NCI-H69 (cell line): ENCODE measurements around the gene TAF4.

Experiments used
- DNase-seq: peaks from one replicate; lab custom pipeline; 2025; lab: John Stamatoyannopoulos, UW

TAF4 gene

DNA sequence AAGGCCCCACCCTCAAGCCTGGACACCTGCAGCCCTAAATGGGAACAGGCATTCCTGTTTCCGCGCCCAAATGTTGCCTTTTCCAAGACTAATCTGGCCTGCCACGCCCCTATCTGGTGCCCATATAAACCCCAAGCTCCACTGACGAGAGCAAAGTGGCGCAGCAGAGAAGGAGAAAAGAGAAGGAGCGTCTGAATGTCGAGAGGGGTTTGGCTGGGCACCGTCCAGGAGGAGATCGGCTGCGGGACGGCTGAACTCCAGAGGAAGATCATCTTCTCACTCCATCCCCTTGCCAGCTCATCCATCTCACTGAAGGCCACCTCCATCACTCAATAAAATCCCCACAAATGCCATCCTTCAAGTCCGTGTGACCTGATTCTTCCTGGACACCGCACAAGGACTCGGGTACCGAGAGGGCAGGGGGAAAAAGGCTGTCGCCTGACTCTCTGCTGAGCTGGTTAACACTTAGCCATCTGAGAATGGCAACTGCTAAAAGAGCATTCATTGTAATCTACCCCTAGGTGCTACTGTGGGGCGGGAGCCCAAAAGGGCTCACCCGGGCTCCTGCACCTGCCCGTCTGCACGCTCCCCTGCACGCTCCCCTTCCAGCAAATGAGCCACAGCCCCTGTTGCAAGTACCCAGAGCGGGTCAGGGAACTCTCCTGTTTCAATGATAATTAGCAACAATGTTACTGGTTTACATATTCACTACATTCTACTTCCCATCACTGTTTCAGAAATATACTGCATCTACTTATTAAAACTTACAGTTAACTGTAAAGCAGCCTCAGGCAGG is 23.5 kb downstream of the TAF4 start:
- DNase-seq = no peak

DNA sequence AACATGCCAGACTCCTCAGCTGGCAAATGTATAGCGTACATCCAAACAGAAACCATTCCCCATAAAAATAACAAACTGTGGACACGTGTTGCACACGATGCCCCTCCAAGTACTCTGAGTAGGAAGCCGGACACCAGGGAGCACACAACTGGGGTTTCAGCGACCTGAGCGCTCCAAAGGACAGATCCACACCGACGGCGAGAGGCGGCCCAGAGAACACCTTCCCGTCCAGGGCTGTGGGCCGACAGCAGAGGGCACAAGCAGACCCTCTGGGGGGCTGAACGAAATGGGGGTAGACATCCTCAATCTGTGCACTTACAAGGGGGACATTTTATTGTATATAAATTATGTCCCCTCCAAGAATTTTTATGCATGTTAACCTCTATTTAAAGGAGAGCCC is 24.7 kb downstream of the TAF4 start:
- no peak for DNase-seq

DNA sequence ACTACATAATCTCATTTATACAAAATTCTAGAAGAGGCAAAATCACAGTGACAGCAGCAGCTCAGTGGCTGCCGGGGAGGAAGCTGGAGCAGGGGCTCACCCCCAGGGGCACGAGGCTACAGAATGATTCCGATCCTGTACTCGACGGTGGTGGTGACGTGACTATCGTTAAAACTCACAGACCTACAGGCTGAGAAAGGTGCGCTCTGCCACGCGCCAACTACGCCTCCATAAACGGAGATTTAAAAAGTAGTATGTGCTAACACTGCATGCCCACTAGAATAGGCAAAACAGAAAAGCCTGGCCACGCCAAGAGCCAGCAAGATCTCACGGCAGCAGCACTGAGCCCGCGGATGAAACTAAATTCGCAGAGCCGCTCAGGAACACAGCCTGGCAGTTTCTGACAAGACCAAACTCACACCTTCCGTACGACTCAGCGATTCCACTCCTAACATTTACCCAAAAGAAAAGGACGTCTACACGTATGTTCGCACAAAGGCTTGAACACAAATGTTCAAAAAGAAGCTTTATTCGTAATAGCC is 25.2 kb downstream of the TAF4 start:
- no peak for DNase-seq

DNA sequence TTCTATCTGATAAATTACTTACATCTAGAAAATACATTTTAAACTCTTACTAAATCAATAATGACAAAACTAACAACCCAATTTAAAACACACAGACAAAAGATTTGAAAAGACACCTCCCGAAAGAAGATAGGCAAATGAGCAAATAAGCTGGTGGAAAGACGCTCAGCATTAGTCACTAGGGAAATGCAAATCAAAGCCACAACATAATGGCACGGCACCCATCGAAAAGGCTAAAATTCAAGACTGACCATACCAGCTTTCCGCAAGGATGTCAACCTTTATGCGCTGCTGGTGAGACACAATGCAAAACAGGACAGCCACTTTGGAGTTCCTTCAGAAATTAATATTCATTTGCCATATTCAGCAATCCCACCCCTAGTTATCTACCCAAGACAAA is 25.9 kb downstream of the TAF4 start:
- DNase-seq = no peak

DNA sequence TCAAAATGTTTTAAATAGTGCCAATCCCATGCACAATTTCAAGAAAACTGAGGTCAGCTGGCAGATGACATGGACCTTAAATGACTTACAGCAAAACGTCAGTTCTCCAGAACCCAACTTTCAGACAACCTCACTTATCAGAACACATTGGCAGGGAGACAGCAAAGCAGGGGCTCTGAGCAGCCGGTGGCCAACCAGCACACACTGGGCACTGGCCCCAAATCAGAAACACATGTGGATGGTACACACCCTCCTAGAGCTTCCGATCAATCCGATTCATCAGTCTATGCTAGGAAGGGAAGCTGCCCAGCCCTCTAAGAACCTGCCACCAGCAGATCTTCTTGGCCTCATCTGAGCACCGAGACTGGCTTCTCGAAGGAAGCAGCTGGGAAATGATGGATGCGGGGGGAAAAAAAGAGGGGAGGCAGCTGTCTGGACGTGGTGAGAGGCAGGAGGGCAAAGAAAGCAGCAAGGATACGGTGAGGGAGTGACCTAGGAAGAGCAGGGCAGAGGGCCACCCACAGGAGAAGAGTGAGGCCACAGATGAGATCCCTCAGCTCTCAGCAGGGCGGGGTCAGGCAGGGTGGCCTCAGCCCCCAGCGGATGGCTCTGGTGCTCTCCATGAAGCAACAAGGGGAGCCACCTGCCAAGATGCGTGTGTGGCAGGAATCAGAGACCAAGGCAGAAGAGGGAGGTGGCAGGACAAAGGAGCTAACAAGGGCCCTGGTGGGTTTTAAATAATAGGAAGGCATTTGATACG is 32.9 kb downstream of the TAF4 start:
- no peak for DNase-seq

DNA sequence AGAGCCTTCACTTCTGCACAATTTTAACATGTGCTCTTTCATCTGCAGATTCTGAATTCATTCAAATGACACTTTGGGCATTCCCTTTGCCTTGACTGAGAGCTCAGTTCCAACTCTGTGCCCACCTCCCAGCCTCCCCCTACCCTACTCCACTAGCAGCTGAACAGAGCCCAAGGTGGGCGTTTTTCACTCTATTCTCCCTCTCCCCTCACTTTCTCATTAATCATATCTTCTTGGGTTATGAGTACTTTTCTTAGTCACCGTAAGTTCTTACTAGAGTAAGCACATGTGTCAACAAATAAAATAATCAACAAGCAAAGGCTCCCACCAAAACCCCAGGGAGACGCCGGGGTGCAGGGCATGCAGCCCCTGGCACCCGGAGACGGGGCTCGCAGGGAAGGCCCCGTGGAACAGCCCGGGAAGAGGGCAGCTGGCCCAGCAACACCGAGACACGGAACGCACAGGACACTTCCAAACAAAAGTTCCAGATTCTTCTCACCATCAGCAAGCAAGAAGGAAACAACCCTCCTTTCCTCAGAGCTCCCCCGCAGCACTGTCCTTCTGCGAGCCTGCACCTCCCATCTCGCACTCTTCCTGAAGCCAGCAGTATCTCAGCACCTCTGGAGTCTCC is 34.1 kb downstream of the TAF4 start:
- DNase-seq = no peak

DNA sequence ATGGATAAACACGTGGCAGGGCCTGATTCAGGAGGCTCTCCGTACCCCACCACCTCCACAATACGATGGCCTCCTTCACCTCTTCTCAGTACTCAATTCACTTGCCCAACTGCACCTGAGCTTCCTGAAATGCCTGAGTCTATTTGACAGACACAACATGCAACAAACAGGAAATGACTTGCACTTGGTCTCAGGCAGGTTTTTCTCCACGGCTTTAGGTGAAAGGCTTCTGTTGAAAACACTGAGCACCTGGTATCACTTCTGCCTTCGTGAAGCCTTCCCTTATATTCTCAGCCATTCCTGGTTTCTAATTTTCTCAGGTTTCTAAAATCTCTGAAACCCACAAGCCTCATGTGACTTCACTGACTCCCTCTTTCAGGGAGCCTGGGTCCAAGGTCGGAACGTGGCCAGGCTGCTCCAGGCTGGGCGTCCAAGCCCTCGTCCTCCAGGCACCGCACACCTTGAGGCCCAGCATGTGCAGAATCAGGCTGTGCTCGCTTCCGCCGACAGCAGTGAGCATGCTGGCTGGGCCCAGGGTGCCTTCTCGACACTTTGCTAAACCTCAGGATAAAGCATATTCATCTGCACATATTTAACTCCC is 34.7 kb downstream of the TAF4 start:
- no peak for DNase-seq

DNA sequence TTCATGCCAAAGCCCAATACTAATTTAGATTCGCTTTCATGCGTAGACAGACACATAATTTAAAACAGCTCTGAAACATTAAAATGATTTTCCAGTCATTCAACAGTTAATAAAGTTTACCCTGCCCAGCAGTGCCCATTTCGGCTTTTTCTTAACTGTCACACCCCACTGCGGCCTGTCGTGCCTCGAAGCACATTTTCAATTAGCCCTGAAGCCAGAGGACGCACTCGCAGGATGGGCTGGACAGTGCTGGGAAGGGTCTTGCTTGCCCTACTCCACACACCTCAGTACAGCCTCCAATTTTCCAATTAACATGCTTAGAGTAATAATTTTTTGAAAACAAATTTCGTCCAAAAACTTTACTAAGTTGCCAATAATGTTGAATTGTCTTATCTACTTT is 35.3 kb downstream of the TAF4 start:
- DNase-seq = no peak

DNA sequence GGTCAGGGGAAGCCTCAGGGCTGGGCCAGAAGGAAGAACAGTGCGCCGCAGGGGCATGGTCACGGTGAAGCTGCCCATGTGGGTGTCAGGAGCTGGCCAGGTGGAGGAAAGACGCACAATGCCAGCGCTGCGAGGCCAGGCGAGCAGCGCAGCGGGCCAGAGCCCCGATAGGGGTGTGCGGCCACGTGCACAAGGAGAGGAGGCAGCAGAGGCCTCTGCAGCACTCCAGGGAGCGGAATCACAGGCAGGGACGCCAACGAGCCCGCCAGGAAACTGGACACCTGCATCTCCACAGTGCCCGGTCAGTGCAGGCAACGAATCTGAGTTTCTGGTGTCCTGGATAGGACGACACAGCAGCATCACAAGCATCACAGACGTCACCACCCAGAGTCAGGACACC is 35.7 kb downstream of the TAF4 start:
- no peak for DNase-seq

DNA sequence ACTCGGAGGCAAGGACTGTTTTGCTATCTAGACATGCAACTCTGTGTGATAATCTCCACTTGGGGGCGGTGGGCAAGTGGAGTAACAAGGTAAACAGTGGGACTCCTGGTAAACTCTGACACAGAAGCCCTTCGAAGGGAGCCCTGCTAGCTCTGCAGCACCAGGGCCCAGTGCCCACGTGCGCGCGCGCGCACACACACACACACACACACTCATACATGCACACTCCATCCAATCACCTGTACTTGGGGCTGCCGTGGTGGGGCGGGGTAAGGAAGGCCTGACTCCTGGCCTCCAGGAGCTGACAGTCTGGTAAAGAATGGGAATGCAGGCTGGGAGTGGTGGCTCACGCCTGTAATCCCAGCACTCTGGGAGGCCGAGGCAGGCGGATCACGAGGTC is 36.4 kb downstream of the TAF4 start:
- no peak for DNase-seq

DNA sequence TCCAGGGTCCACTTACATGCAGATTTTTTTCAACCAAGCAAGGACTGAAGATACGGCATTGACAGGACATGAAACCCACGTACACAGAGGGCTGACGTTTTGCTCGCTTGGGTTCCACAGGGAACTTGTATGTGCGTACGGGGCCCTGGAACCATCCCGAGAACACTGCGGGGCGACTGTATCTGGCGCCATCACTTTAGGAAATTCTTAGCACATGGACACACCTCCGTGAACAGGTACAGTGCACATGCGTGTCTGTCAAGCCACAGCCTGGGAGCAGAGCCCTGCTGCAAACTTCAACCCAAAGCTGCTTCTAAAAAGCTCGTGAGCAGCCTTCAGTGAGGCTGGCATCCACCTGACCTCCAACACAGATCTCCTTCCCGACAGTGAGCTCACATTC is 37.3 kb downstream of the TAF4 start:
- no peak for DNase-seq

DNA sequence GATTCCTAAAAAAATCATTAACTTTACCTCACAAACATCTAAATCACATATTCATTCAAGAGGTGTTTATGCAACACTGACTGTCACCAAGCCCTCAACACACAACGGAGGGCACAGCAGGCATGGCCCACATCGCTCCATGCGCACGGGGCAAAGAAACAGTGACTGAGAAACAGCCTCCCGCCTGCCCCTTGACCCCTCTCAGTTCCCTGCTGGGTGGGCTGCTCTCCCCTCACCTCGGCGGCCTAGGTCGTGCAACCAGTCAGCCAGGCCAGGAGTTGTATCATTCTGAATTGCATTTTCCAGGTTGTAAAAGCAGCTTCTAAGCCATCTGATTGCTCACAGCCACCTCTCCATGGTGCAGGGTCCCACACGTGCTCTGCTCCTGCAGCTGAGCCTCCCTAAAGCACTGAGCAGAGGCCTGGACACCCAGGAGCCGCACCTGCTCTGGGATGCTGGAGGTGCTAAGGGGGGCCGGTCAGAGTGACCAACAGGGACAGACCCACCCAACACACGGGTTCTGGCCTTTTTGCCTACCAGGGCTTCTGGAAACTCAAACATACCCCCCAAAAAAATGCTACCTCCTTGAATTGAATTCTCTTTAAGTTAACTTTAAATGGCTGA is 37.9 kb downstream of the TAF4 start:
- DNase-seq = no peak

DNA sequence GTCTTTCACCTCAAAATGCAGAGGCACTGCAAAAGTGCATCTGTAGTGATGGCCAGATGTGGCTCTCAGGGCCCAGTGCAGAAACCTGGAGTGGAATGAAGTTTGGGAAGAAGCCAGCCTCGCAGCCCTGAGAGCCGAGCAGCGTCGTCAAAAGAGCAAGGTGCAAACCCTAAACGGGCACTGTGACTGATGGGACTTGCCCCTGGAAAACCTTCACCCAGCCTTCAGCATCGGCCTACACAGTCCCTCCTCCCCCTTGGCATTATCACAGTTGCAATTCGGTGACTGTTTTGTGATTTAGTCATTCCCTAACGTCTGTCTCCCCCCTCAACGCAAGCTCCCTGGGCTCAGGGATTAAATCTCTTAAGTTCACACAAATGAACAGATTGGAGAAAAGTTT is 38.6 kb downstream of the TAF4 start:
- DNase-seq = no peak

DNA sequence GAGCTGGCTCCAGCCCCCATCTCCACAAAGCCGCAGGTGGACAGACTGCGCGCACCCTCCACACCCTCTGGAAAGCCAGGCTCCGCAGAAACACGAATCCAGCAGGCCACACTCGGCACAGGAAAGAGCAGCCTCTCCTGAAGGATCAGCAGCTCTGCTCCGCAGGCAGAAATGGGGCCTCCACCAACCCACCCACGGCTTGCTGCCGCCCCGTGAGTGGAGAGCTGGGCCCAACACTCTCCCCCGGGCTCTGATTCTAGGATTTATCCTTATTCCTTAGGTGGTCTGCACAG is 39.2 kb downstream of the TAF4 start:
- no peak for DNase-seq

DNA sequence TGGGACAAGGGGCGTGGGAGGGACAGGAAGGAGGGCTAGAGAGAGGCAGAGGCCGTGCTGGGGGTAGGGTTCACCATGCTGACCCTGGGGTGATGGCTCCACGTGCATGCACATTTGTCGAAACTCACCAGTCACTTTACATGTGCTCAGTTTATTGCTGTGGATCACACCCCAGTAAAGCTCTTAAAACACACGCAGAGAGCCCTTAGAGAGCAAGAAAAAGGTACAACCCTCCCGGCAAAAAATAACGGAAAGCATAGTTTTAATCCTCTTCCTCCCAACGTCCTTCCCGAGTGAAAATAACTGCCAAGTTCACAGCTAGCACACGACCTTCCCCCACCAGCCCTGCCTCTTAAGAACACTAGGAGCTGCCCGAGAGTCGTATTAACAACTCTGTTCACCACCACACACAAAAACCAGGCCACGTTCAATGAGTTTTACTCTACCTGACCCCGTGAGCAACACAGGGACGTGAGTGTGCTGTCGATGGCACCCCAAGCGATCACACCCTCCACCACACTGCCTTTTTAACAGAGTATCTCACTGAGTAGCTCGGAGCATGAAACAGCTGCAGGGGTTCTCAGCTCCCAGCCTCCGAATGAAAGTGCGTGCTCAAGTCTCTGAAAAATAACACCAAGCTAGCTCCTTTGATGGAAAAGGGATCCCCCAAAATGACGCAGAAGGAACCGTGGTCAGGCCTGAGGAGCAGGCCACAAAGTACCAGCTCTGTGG is 39.7 kb downstream of the TAF4 start:
- DNase-seq = no peak

DNA sequence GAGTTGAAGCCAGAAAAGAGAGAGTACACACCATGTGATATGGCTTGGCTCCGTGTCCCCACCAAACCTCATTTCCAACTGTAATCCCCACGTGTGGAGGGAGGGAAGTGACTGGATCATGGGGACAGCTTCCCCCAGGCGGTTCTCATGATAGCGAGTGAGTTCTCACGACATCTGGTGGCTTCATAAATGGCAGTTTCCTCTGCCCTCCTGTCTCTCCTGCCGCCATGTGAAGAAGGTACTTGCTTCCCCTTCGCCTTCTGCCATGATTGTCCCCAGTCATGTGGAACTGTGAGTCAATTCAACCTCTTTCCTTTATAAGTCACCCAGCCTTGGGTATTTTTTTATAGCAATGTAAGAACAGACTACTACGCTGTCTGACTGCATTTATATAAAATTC is 40.3 kb downstream of the TAF4 start:
- no peak for DNase-seq

DNA sequence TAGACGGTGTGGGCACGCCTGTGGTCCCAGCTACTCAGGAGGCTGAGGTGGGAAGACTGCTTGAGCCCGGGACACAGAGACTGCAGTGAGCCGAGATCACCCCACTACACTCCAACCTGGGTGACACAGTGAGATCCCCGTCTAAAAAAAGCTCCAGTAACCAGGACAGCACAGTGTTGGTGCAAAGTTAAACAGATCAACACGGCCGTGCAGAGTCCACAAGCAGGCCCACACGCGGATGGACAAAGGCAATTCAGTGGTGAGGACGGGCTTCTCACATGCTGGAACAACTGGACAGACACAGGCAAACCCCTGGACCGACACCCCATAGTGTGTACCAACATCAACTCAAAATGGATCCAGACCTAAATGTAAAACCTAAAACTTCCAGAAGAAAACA is 41.7 kb downstream of the TAF4 start:
- no peak for DNase-seq

DNA sequence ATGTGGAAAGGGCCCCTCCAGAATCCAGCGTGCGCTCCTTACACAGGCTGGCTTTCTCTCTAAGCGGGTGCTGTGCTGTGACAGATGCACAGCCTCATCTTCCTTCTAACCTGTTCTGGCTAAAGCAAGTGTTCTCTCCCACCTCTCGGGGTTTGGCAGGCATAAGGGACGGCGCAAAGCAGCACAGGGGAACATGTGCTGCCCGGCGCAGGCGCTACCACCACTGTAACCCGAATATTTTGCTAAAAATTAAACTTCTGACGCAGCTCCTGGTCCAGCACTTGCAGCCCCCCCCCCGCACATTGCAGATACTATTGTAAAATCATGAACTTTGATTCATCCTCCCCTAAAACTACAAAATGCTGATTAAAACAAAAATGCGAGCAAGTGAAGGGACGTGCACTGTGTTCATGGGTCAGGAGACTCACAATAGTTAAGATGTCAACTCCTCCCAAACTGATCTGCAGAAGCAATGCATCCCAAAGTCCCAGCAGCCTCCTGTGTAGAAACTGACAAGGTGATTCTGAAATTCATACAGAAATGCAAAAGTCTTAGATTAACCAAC is 43.0 kb downstream of the TAF4 start:
- DNase-seq = no peak

DNA sequence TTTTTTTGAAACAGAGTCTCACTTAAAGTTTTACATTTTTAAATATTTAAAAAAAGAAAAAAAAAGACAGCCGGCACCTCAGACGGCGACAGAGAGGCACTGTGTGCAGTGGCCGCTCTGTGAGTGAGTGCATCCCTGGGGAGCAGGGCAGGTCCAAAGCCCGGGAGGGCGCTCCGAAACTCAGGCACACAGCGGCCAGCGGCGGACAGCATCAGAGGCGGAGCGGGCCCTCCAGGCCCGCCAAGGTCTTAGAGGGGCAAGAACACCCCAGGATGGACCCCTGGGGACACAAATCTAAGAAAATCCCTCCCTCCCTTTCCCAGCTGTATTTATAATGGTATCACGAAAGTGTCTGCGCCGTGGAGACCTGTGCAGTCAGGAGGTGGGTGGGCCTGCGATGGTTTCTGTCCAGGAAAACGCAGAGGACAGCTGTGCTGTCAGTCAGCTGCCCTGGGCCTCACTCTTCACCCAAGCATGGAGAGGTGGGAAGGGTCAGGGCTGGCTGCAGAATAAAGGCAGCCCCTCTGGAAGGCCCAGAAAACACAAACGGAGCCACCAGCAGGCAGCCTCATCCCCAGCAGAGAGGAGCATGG is 43.8 kb downstream of the TAF4 start:
- DNase-seq = no peak

DNA sequence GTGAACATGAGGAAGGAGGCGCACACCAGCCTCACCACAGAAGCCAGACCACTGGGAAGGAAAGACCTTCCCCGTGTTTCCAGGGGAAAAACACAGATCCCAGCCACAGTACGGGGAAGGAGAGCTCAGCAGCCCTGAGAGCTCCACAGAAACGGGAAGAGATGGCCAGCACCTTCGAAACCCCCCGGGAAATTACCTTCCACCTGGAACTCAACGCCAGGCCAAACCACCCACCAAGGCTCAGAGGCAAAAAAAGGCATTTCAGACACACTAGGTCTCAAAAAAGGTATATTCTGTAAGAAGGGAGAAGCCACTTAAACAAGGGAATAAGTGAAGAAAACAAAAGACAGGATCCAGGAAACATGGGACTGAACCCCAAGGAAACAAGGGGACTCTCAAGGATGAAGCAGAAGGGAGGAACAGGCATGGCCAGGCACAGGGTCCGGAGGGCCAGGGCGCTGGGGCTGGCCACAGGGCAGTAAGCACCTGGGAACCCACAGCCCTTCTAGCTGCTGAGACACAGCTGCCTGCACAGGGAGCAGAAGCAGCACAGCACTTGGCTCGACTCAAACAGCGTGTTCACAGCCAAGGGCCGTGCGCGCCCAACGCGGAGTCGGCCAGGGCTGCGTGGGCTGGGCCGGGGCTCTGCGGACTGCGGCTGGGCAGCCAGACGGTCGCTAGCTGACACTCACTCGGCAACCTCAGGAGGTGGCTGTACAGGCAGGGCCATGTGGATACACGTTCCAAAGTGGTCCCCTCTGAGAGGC is 44.6 kb downstream of the TAF4 start:
- DNase-seq = no peak
